Hematopoietic multipotent progenitor cell treated with erythropoietin and hydrocortisone succinate and interleukin-3 and kit ligand, for 8 days (in vitro differentiated cells): ENCODE measurements around the gene C19orf25.

Experiments used
- DNase-seq: peaks from one replicate; pipeline ENCODE4 v3.0.0-alpha.2; 2015

The C19orf25 gene

DNA sequence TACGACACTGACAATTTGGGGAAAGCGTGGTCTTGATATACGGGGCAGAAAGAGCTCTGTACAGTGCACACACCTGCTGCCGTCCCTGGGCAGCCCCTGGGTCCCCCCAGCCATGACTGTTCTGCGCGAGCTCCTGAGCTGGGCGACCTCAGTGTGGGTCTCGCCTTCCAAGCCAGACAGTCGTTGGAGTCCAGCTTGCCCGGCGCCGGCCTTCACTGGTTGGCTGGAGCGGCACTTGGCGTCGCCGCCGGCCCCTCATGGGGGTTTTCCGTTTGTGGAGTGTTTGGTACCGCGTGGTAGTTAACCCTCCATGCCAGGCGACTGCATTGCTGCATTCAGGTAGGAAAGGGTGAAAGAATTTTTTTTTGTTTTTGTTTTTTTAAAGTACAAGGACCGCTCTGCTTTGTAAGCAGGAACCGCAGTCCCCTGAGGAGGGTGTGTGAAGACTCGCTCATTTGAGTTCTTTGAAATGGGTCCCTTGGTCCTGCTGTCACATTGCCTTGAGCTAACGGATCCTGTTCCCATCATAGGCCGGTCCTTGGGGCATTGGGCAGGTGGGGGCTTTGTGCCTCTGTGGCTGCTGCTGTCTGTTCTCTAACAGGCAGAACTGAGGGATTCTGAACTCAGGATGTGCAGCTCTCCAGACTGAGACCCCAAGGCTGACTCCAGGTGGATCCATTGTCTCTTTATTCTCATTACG is 51.6 kb downstream of the C19orf25 start:
- no peak for DNase-seq

DNA sequence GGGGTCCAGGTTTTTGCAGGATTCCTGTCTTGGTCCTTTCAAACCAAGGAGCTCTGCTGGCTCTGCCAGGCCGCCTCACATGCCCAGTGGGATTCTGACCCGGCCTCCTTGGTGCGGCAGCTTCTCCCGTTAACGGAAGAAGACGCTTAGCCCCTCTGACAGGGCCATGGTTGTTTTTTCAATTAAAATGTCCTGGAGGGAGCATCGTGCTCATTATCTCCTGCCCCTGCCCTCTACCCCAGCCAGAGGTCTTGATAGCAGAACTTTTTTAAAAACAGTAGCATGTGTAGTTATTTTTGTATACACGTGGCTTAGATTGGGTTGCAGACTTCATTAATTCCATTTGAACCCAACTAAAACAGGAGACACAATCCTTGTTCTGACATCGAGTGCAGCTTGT is 52.3 kb downstream of the C19orf25 start:
- no peak for DNase-seq

DNA sequence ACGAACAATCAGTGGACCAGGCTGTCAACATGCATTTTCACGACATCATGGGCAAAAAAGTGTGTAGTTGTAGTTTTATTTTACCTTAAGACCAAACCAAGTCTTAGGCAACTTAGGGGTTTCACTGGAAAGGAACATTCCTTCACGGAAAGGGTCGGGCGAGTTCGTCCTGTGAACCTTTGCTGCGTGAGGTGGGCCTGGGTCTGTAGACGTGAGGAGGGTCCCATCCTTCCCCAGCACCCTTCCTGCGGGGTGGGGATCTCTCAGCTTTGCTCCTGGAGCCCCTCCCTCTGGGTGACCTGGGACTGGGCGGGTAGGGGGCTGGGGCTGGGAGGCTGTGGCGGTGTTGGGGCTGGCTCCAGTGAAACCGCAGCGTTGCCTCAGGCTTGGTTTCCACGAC is 53.1 kb downstream of the C19orf25 start:
- DNase-seq, result no peak

DNA sequence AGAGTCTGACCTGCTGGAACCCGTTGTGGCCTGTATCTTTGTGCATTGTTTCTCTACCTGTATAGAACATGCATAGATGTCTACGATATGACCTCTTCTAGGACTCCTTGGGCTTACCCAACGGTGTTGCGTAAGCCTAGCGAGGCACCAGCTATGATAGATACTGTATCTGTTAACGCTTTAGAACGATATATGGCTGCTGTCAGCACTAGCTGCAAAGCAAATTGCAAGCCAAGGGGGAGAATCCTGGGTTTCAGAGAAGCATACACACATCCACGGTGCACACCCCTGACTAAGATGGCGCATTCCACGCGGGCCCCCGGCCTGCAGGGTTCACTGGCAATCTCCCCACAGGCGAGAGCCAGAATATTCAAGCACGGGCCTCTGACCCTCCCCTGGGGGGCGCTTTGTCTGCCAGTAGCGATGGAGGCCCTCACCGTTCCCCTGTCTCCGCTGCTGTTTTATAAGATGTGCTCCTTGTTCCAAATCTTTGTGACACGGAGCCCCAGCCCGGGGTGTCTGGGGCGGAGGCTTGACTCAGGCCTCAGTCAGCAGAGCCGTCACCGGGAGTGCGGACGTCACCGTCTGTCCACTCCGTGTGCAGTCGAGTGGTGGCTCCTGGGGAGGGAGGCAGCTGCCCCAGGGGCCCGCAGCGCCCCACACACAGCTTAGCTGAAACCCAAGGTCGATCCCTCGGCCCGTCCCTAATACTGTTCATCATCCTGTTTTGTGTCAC is 53.7 kb downstream of the C19orf25 start:
- no peak for DNase-seq

DNA sequence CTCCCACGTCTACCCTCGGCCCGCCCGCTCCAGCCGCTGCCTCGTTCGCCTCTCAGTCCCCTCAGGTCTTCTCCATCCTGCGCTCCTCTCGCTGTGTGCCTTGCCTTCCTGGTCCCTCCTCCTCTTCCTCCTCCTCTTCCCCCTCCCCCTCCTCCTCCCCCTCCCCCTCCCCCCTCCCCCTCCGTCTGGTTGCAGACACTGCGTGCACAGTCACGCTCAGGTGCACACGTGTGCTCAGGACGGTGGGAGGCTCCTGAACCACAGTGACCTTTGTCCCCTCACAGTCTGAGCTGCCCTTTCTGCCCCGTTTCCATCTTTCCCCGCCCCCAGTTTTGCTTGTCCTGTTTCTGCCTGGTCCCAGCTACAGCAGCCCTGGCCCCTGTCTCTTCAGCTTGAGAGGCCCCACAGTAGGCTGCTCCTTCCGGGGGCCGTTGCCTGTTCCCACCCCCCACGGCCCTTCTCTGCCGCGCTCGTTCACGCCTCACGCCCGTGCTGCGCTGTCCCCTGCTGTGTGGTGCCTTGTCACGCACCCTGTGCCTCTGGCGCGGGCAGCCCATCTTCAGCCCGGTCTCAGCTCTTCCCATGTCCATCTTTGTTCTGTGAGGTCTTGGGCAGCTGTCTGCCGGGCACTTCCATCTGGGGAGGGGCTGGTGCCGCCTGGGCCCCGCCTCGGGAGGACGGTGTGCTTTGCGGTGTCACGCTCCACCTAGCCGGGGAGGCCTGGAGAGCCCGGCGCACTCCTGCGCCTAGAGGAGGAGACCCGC is 54.6 kb downstream of the C19orf25 start:
- DNase-seq, result no peak

DNA sequence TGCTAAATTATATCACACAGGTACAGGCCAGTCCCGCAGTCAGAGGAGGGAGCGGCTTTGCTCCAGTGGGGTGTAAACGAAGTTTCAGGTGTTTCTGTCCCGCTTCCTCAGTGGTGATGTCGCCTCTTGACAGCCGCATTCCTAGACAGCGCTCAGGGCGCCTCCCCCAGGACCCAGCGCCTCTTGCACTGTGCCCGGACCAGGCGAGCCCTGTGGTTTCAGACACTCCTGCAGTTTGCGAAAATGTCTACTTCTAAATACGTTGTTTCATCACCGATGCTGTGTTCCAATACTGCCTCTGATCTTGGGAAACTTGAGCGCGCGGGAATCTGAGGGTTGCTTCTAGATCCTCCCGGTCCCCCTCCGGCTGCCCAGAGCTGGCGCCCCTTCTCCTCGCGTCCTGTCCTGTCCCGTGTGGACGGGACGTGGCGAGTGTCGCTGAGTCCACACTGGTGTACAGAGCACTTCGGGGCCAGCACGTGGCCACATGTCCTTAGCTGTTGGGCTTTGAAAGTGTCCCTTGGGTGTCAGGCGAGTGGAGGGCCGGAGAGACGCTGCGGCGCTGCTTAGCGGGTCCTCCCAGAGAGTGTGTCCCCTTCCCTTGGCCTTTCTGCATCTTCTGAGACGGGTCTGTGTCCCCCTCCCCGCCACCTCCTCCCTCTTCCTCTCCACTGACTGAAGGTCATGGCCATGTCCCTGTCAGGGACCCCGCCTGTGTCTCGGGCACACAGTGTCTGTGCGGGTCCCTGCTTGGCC is 55.4 kb downstream of the C19orf25 start:
- no peak for DNase-seq
